Measurements from ENCODE around the gene KDM4B.

KDM4B gene

GRCh38 chr19:5006821-5007220 lies 37.9 kb downstream of the KDM4B start:
- TF ChIP-seq, protein P1, sequence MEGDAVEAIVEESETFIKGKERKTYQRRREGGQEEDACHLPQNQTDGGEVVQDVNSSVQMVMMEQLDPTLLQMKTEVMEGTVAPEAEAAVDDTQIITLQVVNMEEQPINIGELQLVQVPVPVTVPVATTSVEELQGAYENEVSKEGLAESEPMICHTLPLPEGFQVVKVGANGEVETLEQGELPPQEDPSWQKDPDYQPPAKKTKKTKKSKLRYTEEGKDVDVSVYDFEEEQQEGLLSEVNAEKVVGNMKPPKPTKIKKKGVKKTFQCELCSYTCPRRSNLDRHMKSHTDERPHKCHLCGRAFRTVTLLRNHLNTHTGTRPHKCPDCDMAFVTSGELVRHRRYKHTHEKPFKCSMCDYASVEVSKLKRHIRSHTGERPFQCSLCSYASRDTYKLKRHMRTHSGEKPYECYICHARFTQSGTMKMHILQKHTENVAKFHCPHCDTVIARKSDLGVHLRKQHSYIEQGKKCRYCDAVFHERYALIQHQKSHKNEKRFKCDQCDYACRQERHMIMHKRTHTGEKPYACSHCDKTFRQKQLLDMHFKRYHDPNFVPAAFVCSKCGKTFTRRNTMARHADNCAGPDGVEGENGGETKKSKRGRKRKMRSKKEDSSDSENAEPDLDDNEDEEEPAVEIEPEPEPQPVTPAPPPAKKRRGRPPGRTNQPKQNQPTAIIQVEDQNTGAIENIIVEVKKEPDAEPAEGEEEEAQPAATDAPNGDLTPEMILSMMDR (IDR thresholded peaks at IDR 0.05; ENCODE audit: borderline replicate concordance, extremely low read depth, low read length, poor library complexity, severe bottlenecking) = no peak
- TF ChIP-seq EZH2 (IDR thresholded peaks at IDR 0.05; ENCODE audit: borderline replicate concordance, low read depth, low read length, severe bottlenecking) = no peak
- Histone ChIP-seq H3K79me2 (ENCODE audit: insufficient read depth, low read length) (peaks cover 92% of the 10 kb centered on the region), H3K36me3 (ENCODE audit: insufficient read depth, low read length) (peaks cover 23% of the 10 kb centered on the region), H3K27ac (ENCODE audit: low read length) (no peak overlapping the region), H4K20me1 (ENCODE audit: insufficient read depth, low read length) (peaks cover 48% of the 10 kb centered on the region), H3K4me2 (ENCODE audit: insufficient read depth, low read length) (no peak overlapping the region), H3K4me3 (ENCODE audit: low read depth in 1 of 2, low read length in 2 of 2) (no peak overlapping the region), H3K9ac (ENCODE audit: low read depth, low read length) (no peak overlapping the region), H3K9me3 (ENCODE audit: insufficient read depth, low read length, severe bottlenecking) (peaks cover 6% of the 10 kb centered on the region), H3K4me1 (ENCODE audit: insufficient read depth, low read length) (no peaks in the 10 kb centered on the region), H3K27me3 (ENCODE audit: insufficient read depth, low read length, poor library complexity) (no peaks in the 10 kb centered on the region), H2AFZ (ENCODE audit: low read depth, low read length) (no peak overlapping the region)
- ATAC-seq (ENCODE audit: insufficient read depth, low read depth) (no peak), DNase-seq (no peak)

GRCh38 chr19:5011476-5012238 lies 42.7 kb downstream of the KDM4B start:
- Histone ChIP-seq H3K36me3 (ENCODE audit: insufficient read depth, low read length) (peaks cover 27% of the 10 kb centered on the region), H3K27ac (ENCODE audit: low read length) (no peak overlapping the region), H3K27me3 (ENCODE audit: insufficient read depth, low read length, poor library complexity) (no peaks in the 10 kb centered on the region), H3K9ac (ENCODE audit: low read depth, low read length) (no peak overlapping the region), H3K4me1 (ENCODE audit: insufficient read depth, low read length) (no peaks in the 10 kb centered on the region), H4K20me1 (ENCODE audit: insufficient read depth, low read length) (peaks cover 50% of the 10 kb centered on the region), H3K4me2 (ENCODE audit: insufficient read depth, low read length) (no peak overlapping the region), H2AFZ (ENCODE audit: low read depth, low read length) (no peak overlapping the region), H3K9me3 (ENCODE audit: insufficient read depth, low read length, severe bottlenecking) (peaks cover 6% of the 10 kb centered on the region), H3K4me3 (ENCODE audit: low read depth in 1 of 2, low read length in 2 of 2) (no peak overlapping the region), H3K79me2 (ENCODE audit: insufficient read depth, low read length) (peaks cover 87% of the 10 kb centered on the region)
- ATAC-seq (ENCODE audit: insufficient read depth, low read depth) = no peak
- no peak for TF ChIP-seq EZH2 (IDR thresholded peaks at IDR 0.05; ENCODE audit: borderline replicate concordance, low read depth, low read length, severe bottlenecking)
- TF ChIP-seq, protein P1 (IDR thresholded peaks at IDR 0.05; ENCODE audit: borderline replicate concordance, extremely low read depth, low read length, poor library complexity, severe bottlenecking) = no peak
- no peak for DNase-seq

DNA sequence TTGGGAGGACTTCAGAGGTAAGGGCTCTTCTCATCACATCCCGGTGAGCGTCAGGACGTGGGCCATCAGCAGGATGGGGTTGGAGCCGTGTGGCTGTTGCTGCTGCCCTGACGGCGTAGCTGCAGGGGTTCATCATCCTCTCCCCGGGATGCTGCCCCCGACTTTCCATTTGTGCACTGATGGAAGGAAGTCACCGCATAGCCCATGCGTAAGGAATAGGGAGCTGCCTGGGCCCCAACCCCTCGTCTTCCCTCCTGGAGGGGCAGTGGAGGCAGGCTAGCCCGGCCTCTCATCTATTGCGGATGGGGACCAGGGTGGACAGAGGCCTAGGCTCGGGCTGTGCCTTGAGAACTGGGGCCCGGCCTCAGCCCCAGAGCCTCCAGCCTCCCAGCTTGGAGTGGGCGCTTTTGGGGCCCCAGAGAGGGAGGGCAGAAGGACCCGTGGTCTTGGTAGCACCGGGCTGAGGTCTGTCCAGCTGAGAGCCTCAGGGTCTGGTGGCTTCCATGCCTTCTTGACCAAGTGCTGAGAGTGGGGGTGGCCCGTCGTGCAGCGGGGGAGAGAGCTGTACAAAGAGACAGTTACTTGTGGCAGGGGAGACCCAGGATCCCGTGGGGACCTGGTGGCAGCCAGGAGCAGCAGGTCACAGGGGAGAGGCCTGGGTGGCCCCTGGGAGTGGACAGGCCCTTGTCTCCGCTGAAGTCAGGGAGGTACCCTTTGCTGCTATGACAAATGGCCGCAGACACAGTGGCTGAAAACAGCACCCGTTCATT lies 44.0 kb downstream of the KDM4B start:
- DNase-seq = no peak
- no peak overlapping the region for H3K4me3 ChIP-seq (ENCODE audit: low read depth in 1 of 2, low read length in 2 of 2)
- H3K9ac ChIP-seq (ENCODE audit: low read depth, low read length) = no peak overlapping the region
- H3K9me3 ChIP-seq (ENCODE audit: insufficient read depth, low read length, severe bottlenecking) = no peaks in the 10 kb centered on the region
- no peak overlapping the region for H3K4me2 ChIP-seq (ENCODE audit: insufficient read depth, low read length)
- H3K36me3 ChIP-seq (ENCODE audit: insufficient read depth, low read length) = peaks cover 30% of the 10 kb centered on the region
- H3K79me2 ChIP-seq (ENCODE audit: insufficient read depth, low read length) = peaks cover 82% of the 10 kb centered on the region
- TF ChIP-seq, protein P1 (IDR thresholded peaks at IDR 0.05; ENCODE audit: borderline replicate concordance, extremely low read depth, low read length, poor library complexity, severe bottlenecking) = no peak
- H3K27me3 ChIP-seq (ENCODE audit: insufficient read depth, low read length, poor library complexity) = no peaks in the 10 kb centered on the region
- peaks cover 52% of the 10 kb centered on the region for H4K20me1 ChIP-seq (ENCODE audit: insufficient read depth, low read length)
- no peak overlapping the region for H3K27ac ChIP-seq (ENCODE audit: low read length)
- ATAC-seq (ENCODE audit: insufficient read depth, low read depth) = no peak
- no peaks in the 10 kb centered on the region for H3K4me1 ChIP-seq (ENCODE audit: insufficient read depth, low read length)
- H2AFZ ChIP-seq (ENCODE audit: low read depth, low read length) = no peak overlapping the region

Measured in DND-41 (cell line).